NCI-H446 (cell line): Measurements from ENCODE around the gene PDE8B.

Source experiments
- DNase-seq, 2 experiments: peaks; one replicate each; lab custom pipeline; 2025; lab: John Stamatoyannopoulos, UW

The PDE8B gene

DNA sequence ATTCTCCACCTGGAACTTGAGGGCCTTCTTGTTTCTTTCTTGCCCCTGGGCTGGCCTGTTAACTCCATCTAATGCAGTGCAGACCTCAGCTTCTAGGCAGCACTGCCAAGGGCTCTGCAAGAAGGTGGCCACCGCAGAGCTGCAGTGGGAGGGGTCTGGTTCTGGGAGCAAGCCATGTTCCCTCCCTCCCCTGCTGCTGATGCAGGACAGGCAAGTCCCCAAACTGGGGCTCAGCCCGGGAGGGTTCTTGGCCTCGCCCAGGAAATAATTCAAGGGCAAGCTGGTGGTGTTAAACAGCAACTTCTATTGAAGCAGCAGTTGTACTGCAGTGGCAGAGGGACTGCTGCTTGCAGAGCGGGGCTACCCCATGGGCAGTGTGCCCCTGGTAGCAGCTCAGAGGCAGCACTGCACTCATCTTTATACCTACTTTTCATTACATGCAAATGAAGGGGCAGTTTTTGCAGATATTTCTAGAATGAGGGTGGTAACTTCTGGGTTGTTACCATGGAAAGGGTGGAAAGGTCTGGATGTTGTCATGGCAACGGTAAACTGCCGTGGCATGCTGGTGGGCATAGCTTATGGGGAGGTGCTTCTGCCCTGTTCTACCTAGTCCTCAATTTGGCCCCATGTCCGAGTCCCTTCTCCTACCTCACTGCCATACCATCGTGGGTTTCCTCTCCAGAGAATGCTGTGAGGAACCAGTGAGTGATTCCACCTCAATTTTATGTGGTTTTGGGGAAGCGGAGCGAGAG is 199.6 kb downstream of the PDE8B start:
- peak in 1 of 2 experiments; percentile 64 for DNase-seq

- DNase-seq: no peak
These were observed 202.6 kb downstream of the PDE8B start for GRCh38 chr5:77413049-77413448.

DNA sequence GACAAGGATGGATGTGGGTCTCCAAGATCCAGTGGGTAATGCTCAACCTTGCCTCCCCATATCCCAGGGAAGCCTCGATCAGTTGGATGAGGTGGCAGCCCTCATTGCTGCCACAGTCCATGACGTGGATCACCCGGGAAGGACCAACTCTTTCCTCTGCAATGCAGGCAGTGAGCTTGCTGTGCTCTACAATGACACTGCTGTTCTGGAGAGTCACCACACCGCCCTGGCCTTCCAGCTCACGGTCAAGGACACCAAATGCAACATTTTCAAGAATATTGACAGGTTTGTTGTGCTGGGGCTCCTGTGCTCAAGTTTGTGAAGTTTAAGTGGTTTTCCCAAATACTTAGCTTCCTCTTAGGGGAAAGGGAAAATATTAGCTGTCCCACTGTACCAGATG is 207.7 kb downstream of the PDE8B start:
- DNase-seq: no peak

DNA sequence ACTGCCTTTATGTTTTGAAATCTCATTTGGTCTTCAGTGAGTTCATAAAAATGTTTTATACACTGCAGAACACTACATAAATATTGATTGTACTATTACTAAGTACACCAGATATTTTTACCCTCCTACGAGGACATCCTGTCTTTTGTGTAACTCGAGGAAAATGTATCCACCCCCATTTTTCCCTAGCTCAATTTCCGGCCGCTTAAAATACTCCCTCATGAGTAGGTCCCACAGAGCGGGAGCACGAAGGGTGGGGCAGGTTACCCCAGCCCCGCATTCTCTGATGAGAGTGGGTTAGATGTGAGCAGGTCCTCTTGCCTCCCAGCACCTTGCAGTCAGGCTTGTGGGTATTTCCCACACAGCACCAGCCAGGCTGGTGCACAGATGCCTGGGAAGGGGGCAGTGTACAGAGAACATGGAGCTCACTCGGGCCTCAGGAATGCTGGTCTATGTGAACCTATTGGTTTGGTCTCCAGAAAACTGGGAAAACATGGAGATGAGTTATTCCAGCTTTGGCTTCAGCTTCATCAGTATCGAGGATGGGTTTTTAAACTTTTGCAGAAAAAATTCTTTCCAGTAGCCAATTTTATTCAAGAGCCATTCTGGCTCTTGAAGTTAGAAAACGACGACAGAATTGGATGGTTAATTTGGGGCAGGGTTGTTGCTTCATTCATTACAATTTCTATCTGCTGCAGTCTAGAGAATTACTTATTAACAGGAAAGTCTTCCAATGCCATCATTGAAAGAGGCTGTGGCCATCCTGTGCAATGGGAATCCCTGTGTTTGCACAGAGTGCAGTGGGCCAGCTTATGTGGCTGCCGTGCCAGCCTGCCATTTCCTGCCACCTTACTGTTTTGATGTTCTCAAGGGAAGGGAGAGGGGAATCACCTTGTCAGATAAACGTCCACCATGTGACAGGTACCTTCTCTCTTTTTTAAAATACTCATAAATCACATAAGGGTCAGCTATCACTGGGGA is 208.4 kb downstream of the PDE8B start:
- no peak for DNase-seq

- DNase-seq: no peak
These were observed 209.4 kb downstream of the PDE8B start for GRCh38 chr5:77419644-77420582.

DNA sequence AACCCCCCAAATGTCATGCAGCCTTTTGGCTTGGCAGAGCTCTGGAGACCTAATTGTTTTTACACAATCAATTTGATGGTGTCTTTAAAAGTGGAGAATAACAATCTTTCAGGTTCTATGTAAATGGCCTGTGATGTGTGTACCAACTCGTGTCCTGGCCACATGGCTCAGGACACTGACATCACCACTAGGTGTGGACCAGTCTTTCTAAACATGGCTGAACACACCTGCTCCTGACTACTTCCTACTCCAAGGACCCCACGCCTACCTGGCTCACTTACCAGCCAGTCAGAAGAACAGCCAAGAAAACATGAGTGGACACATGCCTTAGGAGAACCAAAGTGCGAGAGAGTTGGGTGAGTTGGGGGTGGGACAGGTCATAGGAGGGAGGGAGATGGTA is 210.5 kb downstream of the PDE8B start:
- DNase-seq: no peak

DNA sequence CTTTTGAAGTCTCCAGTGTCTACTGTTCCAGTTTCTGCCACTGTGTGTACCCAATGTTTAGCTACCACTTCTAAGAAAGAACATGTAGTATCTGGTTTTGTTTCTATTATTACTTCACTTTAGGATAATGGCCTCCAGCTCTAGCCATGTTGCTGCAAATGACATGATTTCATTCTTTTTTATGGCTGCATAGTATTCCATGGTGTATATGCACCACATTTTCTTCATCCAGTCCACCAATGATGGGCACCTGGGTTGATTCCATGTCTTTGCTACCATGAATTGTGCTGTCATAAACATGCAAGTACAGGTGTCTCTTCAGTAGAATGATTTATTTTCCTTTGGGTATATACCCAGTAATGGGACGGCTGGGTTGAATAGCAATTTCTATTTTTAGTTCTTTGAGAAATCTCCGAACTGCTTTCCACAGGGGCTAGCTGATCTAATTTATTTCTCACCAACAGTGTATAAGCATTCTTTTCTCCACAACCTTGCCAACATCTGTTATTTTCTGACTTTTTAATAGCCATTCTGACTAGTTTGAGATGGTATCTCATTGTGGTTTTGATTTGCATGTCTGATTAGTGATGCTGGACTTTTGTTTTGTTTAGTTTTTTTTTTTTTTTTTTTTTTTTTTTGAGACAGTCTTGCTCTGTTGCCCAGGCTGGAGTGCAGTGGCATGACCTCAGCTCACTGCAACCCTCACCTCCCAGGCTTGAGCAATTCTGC is 212.7 kb downstream of the PDE8B start:
- DNase-seq: no peak

- no peak for DNase-seq
These were observed 214.4 kb downstream of the PDE8B start for GRCh38 chr5:77424921-77425320.

DNA sequence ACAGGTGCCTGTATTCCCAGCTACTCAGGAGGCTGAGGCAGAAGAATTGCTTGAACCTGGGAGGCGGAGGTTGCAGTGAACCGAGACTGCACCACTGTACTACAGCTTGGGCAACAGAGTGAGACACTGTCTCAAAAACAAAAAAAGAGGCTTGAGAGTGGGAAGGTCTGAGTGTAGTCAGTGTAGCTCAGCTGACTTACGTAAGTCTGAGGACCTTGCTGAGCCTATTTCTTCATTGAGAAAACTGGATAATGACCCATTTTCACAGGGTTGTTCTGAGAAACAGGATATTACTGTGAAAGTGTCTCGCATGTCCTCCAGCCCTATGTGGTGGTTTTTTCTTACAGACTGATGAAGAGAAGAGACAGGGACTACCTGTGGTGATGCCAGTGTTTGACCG is 214.9 kb downstream of the PDE8B start:
- DNase-seq: no peak

DNA sequence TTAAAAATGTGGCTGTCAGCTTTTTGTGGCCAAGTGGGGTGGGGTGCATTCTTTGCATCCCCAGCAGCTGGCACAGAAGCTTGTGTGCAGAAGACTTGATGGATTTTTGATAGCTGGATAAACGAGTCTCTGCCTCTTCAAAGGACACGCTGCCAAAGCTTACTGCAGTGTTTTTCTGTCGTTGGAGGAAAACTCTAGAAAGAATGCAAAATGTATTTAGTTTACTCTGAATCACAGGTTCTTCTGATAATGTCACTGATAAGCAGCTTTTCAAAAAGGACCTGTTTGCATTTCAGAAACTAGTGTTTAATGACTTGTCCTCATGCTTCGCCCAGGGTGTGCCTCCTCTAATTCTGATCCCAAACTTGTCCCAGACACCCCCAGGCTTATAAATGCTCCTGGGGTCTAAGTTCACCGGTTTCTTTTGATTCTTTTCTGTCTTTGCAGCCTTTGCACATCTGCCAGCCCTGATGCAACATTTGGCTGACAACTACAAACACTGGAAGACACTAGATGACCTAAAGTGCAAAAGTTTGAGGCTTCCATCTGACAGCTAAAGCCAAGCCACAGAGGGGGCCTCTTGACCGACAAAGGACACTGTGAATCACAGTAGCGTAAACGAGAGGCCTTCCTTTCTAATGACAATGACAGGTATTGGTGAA is 215.6 kb downstream of the PDE8B start:
- DNase-seq: no peak

DNA sequence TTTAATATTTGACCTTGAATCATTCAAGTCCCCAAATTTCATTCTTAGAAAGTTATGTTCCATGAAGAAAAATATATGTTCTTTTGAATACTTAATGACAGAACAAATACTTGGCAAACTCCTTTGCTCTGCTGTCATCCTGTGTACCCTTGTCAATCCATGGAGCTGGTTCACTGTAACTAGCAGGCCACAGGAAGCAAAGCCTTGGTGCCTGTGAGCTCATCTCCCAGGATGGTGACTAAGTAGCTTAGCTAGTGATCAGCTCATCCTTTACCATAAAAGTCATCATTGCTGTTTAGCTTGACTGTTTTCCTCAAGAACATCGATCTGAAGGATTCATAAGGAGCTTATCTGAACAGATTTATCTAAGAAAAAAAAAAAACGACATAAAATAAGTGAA is 216.2 kb downstream of the PDE8B start:
- DNase-seq: no peak

DNA sequence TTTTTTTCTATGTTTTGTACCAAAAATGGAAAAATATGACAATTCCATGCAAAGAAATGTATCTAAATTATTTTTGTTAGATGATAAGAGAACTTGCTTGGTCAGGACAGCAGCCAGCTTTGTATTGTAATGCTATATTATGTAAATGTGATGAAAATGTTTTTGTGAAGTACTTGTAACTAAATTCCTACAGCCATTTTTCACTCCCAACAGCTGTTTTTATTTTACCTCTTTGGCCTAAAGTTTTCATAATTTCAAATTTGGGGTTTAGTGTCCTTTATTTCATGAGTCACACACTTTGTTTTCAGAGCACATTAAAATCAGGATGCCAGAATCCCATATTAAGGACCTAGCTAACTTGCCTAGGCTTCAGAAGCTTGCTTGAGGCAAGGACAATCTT is 217.5 kb downstream of the PDE8B start:
- DNase-seq: no peak

DNA sequence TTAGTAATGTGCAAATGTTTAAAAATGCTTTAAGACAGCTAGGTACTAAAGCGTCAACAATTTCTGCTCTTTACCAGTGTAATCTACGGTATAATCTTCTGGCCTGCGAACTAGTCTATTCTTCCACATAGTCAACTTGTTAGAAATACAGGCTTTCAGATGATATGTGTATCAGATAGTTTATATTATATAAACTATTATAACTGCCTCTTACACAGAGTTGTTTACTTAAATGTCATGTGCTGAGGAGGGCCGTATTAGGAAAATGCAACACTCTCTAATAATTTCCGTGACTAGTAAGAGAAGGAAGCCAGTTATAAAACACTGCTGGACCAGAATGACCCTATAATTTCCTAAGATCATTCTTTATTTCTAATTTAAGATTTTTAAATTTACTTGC is 218.0 kb downstream of the PDE8B start:
- no peak for DNase-seq

GRCh38 chr5:77430726-77431125 is 220.2 kb downstream of the PDE8B start:
- DNase-seq: no peak

DNA sequence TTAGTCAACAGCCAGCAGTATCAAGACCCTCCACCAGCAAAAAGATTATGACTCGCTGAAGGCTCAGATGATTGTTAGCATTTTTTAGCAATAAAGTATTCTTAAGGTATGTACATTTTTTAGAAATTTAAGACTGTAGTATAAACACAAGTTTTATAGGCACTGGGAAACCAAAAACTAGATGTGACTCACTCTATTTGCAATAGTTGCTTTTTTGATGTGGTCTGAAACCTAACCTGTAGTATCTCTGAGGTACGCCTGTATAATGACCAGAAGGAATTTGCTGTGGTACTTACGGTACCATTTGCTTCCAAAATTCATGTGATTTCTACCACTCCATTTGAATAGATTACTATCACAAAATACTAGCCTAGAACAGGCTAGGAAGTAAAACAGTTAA is 220.8 kb downstream of the PDE8B start:
- no peak for DNase-seq

DNA sequence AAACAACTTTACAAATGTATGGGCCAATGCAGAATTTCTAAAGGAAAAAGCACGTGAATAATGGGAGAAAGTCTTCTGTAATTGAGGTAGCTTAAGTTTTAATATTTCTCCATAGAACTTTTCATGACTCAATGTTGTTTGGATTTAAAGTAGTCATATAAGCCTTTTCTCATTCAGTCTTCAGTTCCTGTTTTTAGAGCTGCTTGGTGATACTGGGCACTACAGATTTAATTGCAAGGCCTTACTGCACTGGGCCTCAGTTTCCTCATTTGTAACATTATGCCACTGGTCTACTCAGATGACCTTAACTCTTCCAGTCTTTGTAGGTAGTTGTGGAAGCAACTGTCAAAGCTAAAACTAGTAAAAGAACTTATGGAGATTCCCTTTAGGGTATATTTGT is 221.2 kb downstream of the PDE8B start:
- no peak for DNase-seq

- DNase-seq: no peak
These were observed 226.7 kb downstream of the PDE8B start for GRCh38 chr5:77437194-77437593.

DNA sequence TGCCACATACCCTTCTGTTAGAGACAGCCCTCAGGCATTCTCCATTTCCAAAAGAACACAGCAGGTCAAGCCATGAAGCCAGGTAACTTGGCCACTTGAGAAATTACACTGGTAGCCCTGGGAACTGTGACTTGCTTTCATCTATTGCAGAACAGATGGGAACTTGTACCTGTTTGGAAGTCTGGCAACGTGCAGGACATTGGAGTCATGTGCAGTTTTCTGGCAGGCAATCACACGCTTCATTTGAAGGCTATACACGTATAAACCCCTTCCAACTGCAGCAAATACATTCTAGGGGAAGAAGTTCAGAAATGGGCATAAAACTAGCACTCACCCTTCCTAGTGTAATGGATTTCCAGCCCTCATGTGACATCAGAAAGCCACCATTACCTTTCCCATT is 227.6 kb downstream of the PDE8B start:
- DNase-seq: no peak

DNA sequence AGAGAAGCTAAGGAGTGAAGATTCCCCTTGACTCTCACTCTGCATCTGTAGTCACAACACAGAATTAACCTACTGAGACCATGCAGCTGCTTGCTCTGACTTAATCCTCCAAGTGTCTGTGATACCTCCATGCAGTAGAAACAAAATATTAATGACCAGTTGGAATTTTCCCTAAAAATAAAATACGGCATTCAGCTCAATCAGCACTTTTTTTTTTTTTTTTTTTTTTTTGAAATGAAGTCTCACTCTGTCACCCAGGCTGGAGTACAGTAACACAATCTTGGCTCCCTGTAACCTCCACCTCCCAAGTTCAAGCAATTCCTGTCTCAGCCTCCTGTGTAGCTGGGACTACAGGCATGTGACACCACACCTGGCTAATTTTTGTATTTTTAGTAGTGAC is 233.2 kb downstream of the PDE8B start:
- no peak for DNase-seq

GRCh38 chr5:77444356-77444755 is 233.9 kb downstream of the PDE8B start:
- no peak for DNase-seq

DNA sequence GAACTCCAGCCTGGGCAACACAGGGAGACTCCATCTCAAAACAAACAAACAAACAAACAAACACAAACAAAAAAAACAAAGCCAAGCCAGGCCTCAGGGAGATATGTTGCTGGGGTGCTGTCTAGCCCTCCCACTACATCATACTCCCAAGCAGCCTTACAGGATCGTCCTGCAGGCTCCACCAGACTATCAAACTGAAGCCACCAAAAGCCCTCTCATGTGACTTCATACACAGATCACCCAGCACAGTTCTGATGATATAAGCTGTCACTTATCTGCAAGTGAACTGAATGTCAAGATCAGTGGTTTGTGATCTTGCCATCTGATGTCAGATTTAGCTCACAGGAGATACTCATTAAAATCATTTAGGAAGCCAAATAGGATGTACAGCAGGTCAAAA is 238.4 kb downstream of the PDE8B start:
- no peak for DNase-seq
